ENCODE results near the gene ME3.

Gene ME3

GRCh38 chr11:86464509-86465221 lies 207.8 kb downstream of the ME3 start:
- DNase-seq = no peak

DNA sequence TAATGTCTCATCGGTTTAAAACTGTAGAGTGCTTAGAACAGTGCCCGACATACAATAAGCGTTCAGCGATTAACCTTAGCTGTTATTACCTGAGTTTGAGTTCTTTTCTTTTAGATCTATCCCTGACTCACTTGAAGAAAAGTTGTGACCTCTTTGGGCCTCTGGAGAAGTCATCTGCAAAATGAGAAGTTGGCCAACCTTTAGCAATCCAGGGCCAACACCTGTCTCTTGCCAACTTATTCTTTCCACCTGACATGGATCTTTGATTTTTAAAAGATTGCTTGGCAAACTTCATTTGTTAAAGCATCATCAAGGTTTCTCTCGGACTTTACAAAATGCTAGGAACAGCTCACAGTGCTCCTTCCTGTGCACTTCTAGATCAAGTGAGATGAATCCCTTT lies 208.5 kb downstream of the ME3 start:
- DNase-seq = no peak

DNA sequence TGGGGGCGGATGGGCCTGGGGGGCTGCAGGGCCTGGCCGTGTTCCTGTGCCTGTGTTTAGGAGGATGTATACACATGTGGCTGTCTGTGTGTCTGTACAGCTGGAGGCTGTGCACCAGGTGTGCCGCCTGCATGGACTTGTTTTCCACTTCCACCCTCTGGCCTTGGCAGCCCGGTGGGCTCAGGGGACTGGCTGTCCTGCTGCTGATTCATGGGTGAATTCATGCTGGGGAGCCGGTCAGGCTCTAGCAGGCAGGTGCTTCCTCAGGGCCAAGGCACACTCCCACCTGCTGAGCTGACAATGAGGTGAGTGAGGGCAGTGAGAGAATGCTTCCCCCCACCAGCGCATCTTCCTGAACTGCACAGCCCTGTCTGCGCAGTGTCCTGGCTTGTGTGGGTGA lies 209.3 kb downstream of the ME3 start:
- no peak for DNase-seq

DNA sequence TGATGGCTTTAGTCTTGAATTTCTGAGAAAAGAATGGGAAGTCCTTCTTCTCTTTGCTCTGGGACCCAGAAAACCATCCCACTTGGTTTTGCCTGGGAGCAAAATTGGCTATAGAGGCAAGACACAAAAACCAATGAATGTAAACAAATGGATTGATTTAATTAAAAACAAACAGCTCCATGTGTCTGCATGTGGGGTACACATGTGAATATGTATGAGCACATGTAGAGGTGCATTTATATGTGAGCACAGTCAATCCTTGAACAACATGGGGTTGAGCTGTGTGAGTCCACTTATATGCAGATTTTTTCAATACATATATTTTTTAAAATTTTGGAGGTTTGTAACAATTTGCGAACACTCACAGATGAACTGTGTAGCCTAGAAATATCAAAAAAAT lies 210.5 kb downstream of the ME3 start:
- DNase-seq = no peak

- DNase-seq = no peak
These were observed 211.7 kb downstream of the ME3 start for GRCh38 chr11:86460461-86461385.

GRCh38 chr11:86459682-86460460 lies 212.5 kb downstream of the ME3 start:
- peak in 2 of 56 donors; percentile 2 to 47 for DNase-seq

GRCh38 chr11:86459002-86459385 lies 213.4 kb downstream of the ME3 start:
- DNase-seq = no peak

GRCh38 chr11:86458294-86459001 lies 214.0 kb downstream of the ME3 start:
- no peak for DNase-seq

DNA sequence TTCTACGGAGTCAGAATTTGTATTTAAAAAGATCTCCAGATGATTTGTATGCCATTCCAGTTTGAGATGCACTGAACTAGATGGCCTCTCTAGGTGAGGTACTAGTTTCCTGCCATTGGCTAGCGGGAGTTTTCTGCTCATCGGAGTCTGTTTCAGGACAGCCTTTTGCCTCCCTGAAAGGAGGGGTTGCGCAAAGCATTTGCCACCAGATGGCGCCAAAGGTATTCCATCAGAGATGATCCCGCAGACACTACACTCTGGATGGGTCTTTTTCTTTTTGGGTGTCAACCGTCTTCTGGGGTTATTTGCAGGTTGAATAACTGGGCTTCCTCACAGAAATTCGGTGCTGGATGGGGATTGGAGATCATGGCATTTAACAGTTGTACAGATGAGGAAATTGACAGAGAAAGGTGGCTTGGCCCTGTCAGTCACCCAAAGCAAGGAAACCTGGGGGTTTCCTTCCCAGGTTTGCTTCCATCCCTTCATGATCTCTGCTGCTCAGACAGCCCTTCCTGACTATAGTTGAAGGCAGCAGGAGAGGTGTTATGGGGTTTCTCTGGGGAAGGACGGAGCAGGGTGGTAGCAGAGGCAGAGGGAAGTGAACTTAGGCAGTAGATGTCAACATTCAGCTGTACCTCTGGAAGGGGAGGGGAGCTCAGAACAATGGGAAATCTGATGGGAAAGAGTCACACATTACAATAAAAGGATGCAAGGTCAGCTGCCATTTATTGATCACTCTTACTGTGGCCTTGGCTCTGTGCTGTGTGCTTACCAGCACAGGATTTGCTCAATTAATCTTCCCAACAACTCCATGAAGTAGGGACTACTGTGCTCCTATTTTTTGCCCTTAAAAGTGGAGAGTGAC lies 216.1 kb downstream of the ME3 start:
- peak in 53 of 56 donors; percentile 4 to 91 (median 51) for DNase-seq

- DNase-seq = peak in 17 of 56 donors; percentile 5 to 75 (median 22)
These were observed 219.0 kb downstream of the ME3 start for GRCh38 chr11:86453290-86454030.

DNA sequence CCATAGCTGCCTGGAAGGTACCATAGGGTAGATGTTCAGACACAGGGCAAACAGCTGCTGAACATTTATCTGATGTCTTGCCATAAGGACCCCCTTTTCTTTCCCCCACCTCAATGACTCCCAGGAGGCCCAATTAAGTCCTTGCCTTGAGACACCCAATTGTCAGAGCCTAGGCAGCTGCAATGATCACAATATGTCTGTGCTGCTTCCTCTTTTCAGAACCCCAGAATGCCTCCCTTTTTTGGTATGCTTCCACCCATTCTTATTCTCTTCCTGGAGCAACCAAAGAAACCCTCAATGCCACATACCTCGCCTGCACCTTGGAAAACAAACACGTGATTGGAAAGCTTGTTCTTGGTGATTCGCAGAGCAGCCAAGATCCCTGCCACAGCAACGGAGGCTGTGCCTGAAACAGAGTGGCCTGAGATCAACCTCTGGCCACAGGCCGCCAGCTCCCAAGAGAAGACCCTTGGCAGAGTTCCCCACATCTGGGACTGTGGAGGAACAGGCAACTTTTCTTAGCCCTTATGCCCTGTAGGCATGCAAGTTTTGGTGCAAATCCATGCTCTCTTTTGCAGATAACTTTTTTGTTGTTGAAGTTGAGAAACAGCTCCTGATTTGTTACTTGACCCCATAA lies 222.3 kb downstream of the ME3 start:
- no peak for DNase-seq

DNA sequence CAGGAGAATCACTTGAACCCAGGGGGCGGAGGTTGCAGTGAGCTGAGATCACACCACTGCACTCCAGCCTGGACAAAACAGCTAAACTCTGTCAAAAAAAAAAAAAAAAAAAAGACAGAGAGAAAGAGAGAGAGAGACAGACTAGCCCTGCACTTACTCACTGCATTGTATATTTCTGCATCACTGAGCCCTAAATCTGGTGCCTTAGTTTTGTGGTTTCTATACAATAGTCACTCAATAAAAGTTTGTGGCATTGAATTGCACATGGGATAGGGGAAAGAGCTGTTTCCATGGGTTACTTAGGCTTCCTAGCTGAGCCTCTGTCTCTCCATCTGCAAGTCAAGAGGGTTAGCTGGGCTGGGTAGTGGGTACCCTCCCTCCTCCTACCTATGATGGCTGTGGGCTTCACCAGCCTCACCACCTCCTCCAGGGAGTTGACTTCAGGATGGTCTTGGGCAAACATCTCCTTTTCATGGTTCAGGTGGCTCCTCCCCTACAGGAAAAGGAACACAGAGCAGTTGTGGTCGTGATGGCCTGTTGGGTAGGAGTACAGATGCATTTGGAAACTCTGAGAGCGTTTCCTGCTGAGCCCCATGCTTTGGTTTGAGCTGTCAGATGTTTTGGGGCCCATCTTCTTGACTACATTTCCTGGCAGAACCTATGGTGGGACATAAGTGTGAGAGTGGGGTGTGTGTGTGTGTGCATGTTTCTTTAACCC lies 224.5 kb downstream of the ME3 start:
- DNase-seq = no peak

DNA sequence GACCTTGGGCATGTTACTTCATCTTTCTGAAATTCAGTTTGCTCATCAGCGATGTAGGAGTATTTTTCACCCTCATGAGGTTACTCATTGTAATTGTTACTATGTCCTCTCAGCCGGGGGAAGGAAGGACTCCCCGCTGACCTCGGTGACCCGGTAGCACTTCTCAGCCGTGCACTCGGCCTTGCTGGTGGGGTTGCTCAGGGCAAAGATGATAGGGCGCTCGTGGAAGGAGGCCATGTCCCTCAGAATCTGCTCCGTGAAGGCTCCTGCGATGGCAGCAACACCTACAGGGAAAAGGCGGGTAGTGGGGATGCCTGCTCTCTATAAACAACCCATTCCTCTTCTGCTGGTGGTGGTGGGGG lies 225.5 kb downstream of the ME3 start:
- no peak for DNase-seq

GRCh38 chr11:86446163-86446923 lies 226.1 kb downstream of the ME3 start:
- no peak for DNase-seq

DNA sequence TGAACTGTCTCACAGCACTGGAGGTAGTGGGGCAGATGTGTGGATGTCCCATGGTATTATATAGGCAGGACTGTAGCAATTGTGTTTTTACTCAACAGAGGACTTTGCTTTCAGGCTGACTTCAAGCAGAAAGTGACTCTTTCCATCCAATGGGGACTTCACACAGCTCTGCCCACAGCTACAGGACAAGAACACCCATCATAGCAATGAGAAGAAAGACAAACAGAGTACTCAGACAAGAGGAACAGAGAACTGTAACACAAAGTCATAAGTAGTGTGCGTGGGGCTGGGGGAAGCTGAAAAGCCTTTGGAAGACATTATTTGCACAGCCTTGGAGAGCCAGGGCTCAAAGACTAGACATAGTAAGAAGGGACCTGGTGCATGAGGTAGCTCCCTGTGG lies 227.4 kb downstream of the ME3 start:
- no peak for DNase-seq

DNA sequence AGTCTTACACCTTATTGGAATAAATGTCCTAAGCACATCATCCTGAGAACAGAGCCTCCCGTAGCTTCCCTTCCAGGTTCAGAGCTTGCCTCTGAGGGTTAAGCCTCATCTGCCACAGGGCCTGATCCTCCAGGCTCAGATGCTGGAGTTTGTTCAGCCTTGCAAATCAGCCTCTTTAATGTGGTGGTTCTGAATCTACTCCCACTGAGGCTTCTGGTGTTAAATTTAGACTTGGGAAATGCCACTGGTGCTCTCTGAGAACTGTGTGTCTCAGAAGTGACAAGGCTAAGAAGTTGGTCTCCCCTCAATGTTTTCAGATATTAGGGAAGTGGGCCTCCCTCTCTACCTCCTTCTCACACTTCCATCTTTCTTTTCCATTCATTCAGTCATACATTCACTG lies 229.0 kb downstream of the ME3 start:
- no peak for DNase-seq

GRCh38 chr11:86442827-86443226 lies 229.6 kb downstream of the ME3 start:
- no peak for DNase-seq

GRCh38 chr11:86442420-86442819 lies 230.0 kb downstream of the ME3 start:
- DNase-seq = no peak
